Large intestine (tissue), 3 donors: Measurements from ENCODE around the gene CERS5. TPM values are rescaled to one million over a fixed set of nuclear protein-coding genes. Genes with fewer than 3 reads are reported as not detected.

ENCODE experiments used
- DNase-seq, 2 donors: peaks; one replicate each; pipeline versions ENCODE4 v3.0.0 to v3.0.0-alpha.2; 2013
- H3K27ac ChIP-seq: one replicate; pipeline ENCODE4 v1.5.1; 2013; ENCODE audit warnings: low read length
- H3K27me3 ChIP-seq: 2 replicates; pipeline ENCODE4 v1.6.1; 2013; ENCODE audit warnings: low read length; ENCODE audit not compliant: control insufficient read depth, insufficient read depth
- H3K36me3 ChIP-seq: 2 replicates; pipeline ENCODE4 v1.6.1; 2013; ENCODE audit warnings: low read length; ENCODE audit not compliant: control insufficient read depth, insufficient read depth
- H3K4me1 ChIP-seq: one replicate; pipeline ENCODE4 v1.6.1; 2013; ENCODE audit warnings: low read length; ENCODE audit not compliant: control insufficient read depth, insufficient read depth
- H3K4me3 ChIP-seq: one replicate; pipeline ENCODE4 v1.5.1; 2013; ENCODE audit warnings: low read length
- H3K9me3 ChIP-seq: one replicate; pipeline ENCODE4 v1.6.1; 2013; ENCODE audit warnings: mild to moderate bottlenecking, low read depth, low read length, moderate library complexity; ENCODE audit not compliant: control insufficient read depth
- WGBS: methylation state at CpG from one replicate; pipeline ENCODE4 v1.1.5; 2013; ENCODE audit warnings: low lambda C conversion rate; ENCODE audit not compliant: insufficient coverage; 5-methylcytosine and 5-hydroxymethylcytosine counted together
- polyA plus RNA-seq: library from polyadenylated mRNA; unstranded; fragments of 120-200 nt; gene quantifications from one replicate; pipeline ENCODE4 v1.2.1, GENCODE V29; 2013

The CERS5 gene
- polyA plus RNA-seq, 1 donor, result 32.5 TPM

DNA sequence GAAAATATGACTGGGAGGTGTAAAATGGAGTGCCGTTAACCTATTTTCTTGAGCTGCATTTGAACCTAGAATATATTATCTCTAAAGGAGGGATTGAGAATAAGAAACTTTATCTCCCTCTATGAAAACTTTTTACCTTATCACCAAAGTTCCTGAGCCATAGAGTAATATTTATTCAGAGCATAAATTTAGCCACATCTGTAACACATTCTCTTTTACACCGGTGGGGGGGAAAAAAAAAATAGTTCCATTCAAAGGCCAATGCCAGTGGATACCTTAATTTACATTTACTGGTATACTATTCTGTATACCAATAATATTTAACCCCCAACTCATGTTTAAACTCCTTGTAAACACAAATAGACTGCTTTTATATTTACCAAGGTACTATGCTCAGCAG lies 21.7 kb downstream of the CERS5 start:
- Histone ChIP-seq H3K9me3 (no peaks in the 10 kb centered on the region), H3K36me3 (peaks cover 17% of the 10 kb centered on the region), H3K4me1 (no peaks in the 10 kb centered on the region), H3K4me3 (no peak overlapping the region), H3K27me3 (no peaks in the 10 kb centered on the region), H3K27ac (no peak overlapping the region)
- no peak for DNase-seq
- 50% methylated on average over 1 of the region's 2 CpGs for whole genome bisulfite sequencing

DNA sequence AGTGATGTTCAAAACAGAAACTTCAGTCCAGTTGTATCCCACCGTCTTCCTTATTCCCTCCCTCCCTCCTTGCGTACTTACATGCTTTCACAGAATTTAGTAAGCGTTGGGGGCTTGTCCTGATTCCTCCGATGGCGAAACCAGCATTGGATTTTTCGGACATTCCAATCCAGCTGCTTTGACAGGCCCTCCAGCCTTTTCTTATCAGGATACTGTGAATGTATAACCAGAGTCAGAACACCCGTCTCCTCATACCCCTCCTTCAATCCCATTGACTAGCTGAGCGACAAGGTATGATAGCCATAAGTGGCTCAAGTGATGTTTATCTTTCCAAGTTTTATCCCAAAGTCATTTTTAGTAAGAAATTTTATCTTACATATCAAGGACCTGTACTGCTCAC lies 24.2 kb downstream of the CERS5 start:
- 19% methylated on average over 5 of the region's 8 CpGs for WGBS
- Histone ChIP-seq H3K9me3 (no peaks in the 10 kb centered on the region), H3K36me3 (peaks cover 31% of the 10 kb centered on the region), H3K27me3 (no peaks in the 10 kb centered on the region), H3K27ac (no peak overlapping the region), H3K4me3 (no peak overlapping the region), H3K4me1 (no peaks in the 10 kb centered on the region)
- no peak for DNase-seq

DNA sequence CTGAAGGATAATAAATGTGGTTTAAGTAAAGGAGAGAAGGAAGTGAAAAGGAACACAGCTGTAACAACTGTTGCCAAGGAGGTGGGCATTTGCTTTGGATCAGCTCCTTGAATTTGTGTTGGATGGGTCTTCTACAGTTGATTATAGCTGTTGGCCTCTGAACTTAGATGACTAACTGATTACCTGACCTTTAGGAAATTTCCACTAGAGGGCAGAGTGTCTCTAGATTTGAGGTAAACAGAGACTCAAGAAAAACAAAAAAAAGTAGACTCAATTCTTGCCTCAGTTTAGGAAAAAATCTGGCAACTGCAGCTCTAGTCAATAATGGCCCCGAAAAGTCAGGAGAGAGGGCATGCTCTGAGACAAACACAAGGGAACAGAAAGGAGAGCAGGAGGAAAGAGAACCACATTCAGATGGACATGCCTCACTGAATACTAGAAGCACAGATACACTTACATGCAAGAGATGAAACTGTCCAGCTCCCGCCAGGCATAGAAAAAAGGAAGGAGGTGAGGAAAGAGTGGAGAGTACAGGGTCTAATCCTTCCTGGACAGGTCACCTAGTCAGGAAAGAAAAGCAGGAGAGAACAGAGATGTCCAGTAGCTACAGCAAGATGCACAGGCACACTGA lies 34.5 kb downstream of the CERS5 start:
- WGBS, result no CpG with 5 or more reads among the region's 2 CpGs
- no peak for DNase-seq
- H3K4me1 ChIP-seq, result no peaks in the 10 kb centered on the region
- H3K9me3 ChIP-seq, result no peaks in the 10 kb centered on the region
- H3K4me3 ChIP-seq, result no peak overlapping the region
- H3K27ac ChIP-seq, result no peak overlapping the region
- H3K27me3 ChIP-seq, result no peaks in the 10 kb centered on the region
- H3K36me3 ChIP-seq, result peaks cover 68% of the 10 kb centered on the region

DNA sequence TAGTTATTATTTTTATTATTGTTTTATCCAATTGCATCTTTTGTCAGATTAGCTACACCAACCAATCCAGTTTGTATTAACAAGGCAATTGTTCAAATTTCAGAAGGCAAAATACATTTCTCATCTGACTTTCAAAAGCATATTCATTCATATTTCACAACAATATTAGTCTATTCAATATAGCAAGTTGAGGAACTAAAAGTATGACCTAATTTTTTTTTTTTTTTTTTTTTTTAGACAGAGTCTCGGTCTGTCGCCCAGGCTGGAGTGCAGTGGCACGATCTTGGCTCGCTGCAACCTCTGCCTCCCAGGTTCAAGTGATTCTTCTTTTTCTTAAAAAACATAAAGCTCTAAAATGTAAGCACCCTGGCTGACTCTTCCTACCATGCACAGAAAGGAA lies 37.9 kb downstream of the CERS5 start:
- Histone ChIP-seq H3K4me3 (no peak overlapping the region), H3K9me3 (no peaks in the 10 kb centered on the region), H3K27me3 (no peaks in the 10 kb centered on the region), H3K27ac (no peak overlapping the region), H3K36me3 (peaks cover 54% of the 10 kb centered on the region), H3K4me1 (no peaks in the 10 kb centered on the region)
- DNase-seq, result no peak
- WGBS, result no CpG with 5 or more reads among the region's 4 CpGs

DNA sequence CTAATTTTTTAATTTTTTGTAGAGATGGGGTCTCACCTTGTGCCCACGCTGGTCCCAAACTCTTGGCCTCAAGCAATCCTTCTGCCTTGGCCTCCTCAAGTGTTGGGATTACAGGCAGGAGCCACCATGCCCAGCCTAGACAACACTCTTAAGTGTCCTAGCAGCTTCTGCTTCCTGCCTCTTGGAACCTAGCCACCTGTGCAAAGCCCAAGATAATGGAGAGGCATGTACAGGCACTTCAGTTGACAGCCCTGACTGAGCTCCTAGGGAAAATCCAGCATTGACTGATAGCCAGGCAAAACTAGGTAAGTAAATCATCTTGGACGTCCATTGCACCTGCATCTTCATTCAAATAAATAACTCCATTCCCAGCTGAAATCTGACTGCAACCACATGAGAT lies 39.6 kb downstream of the CERS5 start:
- no CpG with 5 or more reads among the region's 2 CpGs for WGBS

DNA sequence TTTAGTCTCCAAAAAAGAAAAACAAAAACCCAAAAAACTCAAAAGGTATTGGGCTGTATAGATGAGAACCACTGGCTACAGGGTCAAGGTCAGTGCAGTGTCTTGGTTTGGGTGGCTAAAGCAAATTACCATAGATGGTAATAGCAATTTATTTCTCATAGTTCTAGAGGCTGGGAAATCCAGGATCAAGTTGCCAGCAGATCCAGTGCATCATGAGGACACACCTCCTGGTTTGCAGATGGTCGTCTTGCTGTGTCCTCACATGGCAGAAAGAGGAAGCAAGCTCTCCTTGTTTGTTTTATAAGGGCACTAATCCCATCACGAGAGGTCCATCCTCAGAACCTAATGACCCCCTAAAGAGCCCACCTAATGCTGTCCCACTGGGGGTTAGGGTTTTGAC lies 44.0 kb downstream of the CERS5 start:
- Histone ChIP-seq H3K4me3 (no peak overlapping the region), H3K36me3 (peaks cover 51% of the 10 kb centered on the region), H3K4me1 (peaks cover 12% of the 10 kb centered on the region), H3K27me3 (no peaks in the 10 kb centered on the region), H3K27ac (no peak overlapping the region), H3K9me3 (no peaks in the 10 kb centered on the region)
- no peak for DNase-seq
- WGBS, result no CpG with 5 or more reads among the region's 2 CpGs

More for the DNA sequence above, 39.6 kb downstream of the CERS5 start:
- H3K36me3 ChIP-seq, result peaks cover 51% of the 10 kb centered on the region
- no peak for DNase-seq
- no peak overlapping the region for H3K27ac ChIP-seq
- H3K27me3 ChIP-seq, result no peaks in the 10 kb centered on the region
- no peaks in the 10 kb centered on the region for H3K9me3 ChIP-seq
- no peak overlapping the region for H3K4me3 ChIP-seq
- no peaks in the 10 kb centered on the region for H3K4me1 ChIP-seq

DNA sequence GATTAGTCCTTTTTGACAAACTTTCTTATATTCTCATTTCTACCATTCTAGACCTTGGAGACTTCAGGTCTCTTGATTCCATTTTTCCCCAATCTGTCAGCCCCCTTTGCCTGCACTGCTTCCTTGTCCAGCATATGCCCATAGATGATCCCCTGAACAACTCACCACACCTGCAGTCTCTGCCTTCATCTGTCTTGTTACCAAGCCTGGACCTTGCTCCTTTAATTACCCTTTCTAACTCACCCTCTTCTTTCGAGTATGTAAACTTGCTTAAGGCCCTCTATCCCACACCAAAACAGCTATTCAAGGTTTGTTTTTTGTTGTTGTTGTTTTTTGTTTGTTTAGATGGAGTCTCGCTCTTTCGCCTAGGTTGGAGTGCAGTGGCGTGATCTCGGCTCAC lies 45.5 kb downstream of the CERS5 start:
- H3K27ac ChIP-seq, result no peak overlapping the region
- H3K4me1 ChIP-seq, result peaks cover 15% of the 10 kb centered on the region
- no peaks in the 10 kb centered on the region for H3K27me3 ChIP-seq
- no peak overlapping the region for H3K4me3 ChIP-seq
- no peaks in the 10 kb centered on the region for H3K9me3 ChIP-seq
- WGBS, result no CpG with 5 or more reads among the region's 5 CpGs
- H3K36me3 ChIP-seq, result peaks cover 43% of the 10 kb centered on the region
- DNase-seq, result peak in 1 of 2 donors; percentile 71

DNA sequence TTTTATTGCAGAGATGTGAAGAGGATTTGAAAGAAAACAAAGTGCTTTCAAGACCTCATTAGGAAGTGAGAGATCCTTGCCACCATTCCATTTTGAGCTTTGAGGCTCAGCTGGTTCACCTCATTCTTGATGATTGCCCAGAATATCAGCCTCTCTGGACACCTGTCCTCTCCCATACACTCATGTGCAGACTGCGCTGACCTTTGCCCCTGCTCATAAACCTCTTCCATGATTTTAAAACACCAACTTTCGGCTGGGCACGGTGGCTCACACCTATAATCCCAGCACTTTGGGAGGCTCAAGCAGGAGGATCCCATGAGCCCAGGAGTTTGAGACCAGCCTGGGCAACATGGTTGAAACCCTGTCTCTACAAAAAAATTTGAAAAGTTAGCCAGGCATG lies 46.2 kb downstream of the CERS5 start:
- H3K27ac ChIP-seq, result peak overlapping the region; percentile 5

DNA sequence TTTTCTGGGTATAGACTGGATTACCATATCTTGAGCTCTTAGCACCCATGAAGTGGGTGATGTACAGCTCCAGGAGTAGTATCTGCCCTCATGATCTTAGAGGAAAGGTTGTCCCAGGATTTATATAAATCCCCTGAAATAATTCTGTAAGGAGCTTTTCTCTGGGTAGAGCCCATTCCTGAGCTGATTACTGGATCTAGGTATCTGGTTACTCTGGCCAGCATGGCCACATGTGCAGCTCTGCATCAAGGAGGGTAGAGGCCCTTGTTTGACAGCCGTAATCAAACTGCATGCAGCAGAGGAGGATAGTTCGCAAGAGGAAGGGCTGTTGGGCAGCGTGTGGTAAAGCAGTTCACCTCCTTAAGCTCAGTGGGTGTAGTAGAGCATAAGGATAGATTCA lies 46.6 kb downstream of the CERS5 start:
- H3K36me3 ChIP-seq, result peaks cover 48% of the 10 kb centered on the region

More for the DNA sequence above, 46.2 kb downstream of the CERS5 start:
- no peaks in the 10 kb centered on the region for H3K27me3 ChIP-seq
- peaks cover 15% of the 10 kb centered on the region for H3K4me1 ChIP-seq
- no peaks in the 10 kb centered on the region for H3K9me3 ChIP-seq
- no CpG with 5 or more reads among the region's 3 CpGs for WGBS
- no peak for DNase-seq
- H3K36me3 ChIP-seq, result peaks cover 44% of the 10 kb centered on the region
- no peak overlapping the region for H3K4me3 ChIP-seq

DNA sequence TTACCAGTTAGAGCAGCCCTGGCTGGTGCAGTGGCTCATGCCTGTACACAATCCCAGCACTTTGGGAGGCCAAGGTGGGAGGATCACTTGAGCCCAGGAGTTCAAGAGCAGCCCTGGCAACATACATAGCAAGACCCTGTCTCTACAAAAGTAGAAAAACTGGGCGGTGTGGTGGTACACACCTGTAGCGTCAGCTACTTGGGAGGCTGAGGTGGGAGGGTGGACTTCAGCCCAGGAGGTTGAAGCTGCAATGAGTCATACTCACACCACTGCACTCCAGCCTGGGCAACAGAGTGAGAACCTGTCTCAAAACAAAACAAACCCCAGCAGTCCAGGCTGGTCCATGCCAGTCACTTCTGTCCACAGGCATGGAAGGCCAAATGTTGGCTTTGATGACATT lies 47.8 kb downstream of the CERS5 start:
- DNase-seq, result no peak
- peaks cover 15% of the 10 kb centered on the region for H3K4me1 ChIP-seq
- H3K9me3 ChIP-seq, result no peaks in the 10 kb centered on the region
- peaks cover 45% of the 10 kb centered on the region for H3K36me3 ChIP-seq
- no CpG with 5 or more reads among the region's 2 CpGs for WGBS
- no peaks in the 10 kb centered on the region for H3K27me3 ChIP-seq
- no peak overlapping the region for H3K27ac ChIP-seq
- H3K4me3 ChIP-seq, result no peak overlapping the region

More for the DNA sequence above, 46.6 kb downstream of the CERS5 start:
- H3K9me3 ChIP-seq, result no peaks in the 10 kb centered on the region
- H3K27ac ChIP-seq, result peak overlapping the region; percentile 5
- no peak for DNase-seq
- H3K27me3 ChIP-seq, result no peaks in the 10 kb centered on the region
- H3K4me1 ChIP-seq, result peaks cover 15% of the 10 kb centered on the region
- no CpG with 5 or more reads among the region's 3 CpGs for WGBS
- H3K4me3 ChIP-seq, result no peak overlapping the region

DNA sequence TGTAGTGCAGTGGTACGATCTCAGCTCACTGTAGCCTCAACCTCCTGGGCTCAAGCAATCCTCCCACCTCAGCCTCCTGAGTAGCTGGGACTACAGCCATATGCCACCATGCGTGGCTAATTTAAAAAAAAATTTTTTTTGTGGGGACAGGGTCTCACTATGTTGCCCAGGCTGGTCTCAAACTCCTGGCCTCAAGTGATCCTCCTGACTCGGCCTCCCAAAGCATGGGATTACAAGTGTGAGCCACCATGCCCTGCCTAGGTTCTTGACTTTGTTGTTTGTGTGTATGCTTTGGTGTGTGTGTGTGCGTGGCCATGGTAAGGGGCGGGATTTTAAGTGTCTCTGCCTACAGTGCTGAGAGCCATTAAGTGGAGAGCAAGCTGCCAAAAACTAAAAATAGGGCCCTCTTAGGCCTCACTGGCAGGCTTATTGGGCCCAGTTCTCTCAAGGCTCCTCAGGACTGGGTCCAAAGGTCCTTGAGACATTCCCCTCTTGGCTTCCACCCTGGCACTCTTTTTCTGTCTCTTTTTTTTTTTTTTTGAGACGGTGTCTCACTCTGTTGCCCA lies 50.0 kb downstream of the CERS5 start:
- no CpG with 5 or more reads among the region's 6 CpGs for WGBS
- H3K4me3 ChIP-seq, result no peak overlapping the region
- no peaks in the 10 kb centered on the region for H3K9me3 ChIP-seq
- no peak overlapping the region for H3K27ac ChIP-seq
- peaks cover 19% of the 10 kb centered on the region for H3K4me1 ChIP-seq
- DNase-seq, result no peak
- no peaks in the 10 kb centered on the region for H3K27me3 ChIP-seq
- H3K36me3 ChIP-seq, result peaks cover 31% of the 10 kb centered on the region
